ENCODE data around the gene CFAP46.

DNA sequence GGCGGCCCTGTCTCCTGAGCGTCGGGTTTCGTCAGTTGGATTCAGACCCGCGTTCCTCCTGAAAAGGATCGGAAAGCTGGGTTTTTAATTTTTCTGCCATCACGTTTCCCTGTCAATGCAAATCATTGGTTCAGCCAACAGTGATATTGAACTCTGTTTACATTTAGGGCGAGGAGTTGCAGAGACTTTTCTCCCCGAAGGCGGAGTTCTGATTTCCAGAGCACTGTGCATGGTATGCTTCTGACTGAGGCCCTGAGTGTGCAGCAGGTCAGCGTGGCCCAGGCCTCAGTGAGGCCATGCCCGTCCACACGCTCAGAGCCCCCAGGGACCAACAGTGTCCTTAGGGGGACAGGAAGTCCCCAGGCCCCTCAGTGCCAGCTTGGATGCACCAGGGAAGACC lies 183.5 kb downstream of the CFAP46 start:
- TF ChIP-seq, protein P1, sequence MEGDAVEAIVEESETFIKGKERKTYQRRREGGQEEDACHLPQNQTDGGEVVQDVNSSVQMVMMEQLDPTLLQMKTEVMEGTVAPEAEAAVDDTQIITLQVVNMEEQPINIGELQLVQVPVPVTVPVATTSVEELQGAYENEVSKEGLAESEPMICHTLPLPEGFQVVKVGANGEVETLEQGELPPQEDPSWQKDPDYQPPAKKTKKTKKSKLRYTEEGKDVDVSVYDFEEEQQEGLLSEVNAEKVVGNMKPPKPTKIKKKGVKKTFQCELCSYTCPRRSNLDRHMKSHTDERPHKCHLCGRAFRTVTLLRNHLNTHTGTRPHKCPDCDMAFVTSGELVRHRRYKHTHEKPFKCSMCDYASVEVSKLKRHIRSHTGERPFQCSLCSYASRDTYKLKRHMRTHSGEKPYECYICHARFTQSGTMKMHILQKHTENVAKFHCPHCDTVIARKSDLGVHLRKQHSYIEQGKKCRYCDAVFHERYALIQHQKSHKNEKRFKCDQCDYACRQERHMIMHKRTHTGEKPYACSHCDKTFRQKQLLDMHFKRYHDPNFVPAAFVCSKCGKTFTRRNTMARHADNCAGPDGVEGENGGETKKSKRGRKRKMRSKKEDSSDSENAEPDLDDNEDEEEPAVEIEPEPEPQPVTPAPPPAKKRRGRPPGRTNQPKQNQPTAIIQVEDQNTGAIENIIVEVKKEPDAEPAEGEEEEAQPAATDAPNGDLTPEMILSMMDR (IDR thresholded peaks at IDR 0.05), result no peak
- TF ChIP-seq EZH2 (IDR thresholded peaks at IDR 0.05), result no peak
